Glutamatergic neuron (in vitro differentiated cells): ENCODE measurements around the gene COMMD3. TPM values are rescaled to one million over a fixed set of nuclear protein-coding genes. Genes with fewer than 3 reads are reported as not detected.

Experiments used
- DNase-seq: peaks from one replicate; pipeline ENCODE4 v3.0.0; 2022
- H3K27ac Mint-ChIP-seq: one replicate; pipeline ENCODE4 v1.8.0; 2020; ENCODE audit warnings: mild to moderate bottlenecking, mixed read lengths, inconsistent platforms; ENCODE audit not compliant: unreplicated experiment
- H3K27me3 Mint-ChIP-seq: one replicate; pipeline ENCODE4 v1.8.0; 2020; ENCODE audit warnings: mild to moderate bottlenecking, moderate library complexity, mixed read lengths, inconsistent platforms; ENCODE audit not compliant: unreplicated experiment
- H3K36me3 Mint-ChIP-seq: one replicate; pipeline ENCODE4 v1.8.0; 2020; ENCODE audit warnings: mild to moderate bottlenecking, mixed read lengths, inconsistent platforms; ENCODE audit not compliant: unreplicated experiment
- H3K4me1 Mint-ChIP-seq: one replicate; pipeline ENCODE4 v1.8.0; 2020; ENCODE audit warnings: mild to moderate bottlenecking, low read depth, mixed read lengths, inconsistent platforms; ENCODE audit not compliant: unreplicated experiment
- H3K4me3 Mint-ChIP-seq: one replicate; pipeline ENCODE4 v1.8.0; 2020; ENCODE audit warnings: mild to moderate bottlenecking, mixed read lengths, inconsistent platforms; ENCODE audit not compliant: unreplicated experiment
- H3K9me3 Mint-ChIP-seq: one replicate; pipeline ENCODE4 v1.8.0; 2020; ENCODE audit warnings: mild to moderate bottlenecking, moderate library complexity, mixed read lengths, inconsistent platforms; ENCODE audit not compliant: unreplicated experiment
- CTCF ChIP-seq: fragments of 200-600 bp; sonication (generic); IDR thresholded peaks from one replicate; pipeline ENCODE4 v1.5.0; 2021; ENCODE audit not compliant: partially characterized antibody, unreplicated experiment
- total RNA-seq: library from RNA; stranded (reverse); fragmentation: NEBNext Ultra II Directional; extraction: Animal tissue kit (Norgen Biotek cat#: 25700); gene quantifications from one replicate; pipeline ENCODE4 v1.2.1, GENCODE V29; 2021; ENCODE audit not compliant: unreplicated experiment

COMMD3 gene
- total RNA-seq, 1 donor from 2014 or later, result 31.7 TPM

DNA sequence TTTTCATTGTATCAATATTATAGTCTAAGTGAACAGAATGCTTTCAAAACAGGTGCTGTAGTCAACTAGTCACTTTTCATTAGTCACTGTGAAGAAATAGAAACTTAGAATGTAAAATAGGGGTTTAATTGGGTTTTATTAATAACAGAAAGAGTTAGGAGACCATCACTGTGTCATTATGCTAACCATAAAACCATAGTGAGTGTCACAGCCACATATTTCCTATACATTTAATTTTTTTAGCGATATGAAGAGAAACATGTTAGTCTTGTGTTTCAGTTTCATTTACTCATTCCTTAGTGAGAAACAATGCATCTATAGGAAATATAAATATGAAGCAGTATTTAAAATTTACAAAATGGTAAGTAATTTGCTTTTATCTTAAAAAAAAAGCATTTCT is 51.3 kb downstream of the COMMD3 start:
- Mint-ChIP-seq H3K36me3 (no peaks in the 10 kb centered on the region), H3K27ac (no peak overlapping the region), H3K4me3 (no peak overlapping the region), H3K4me1 (no peaks in the 10 kb centered on the region), H3K27me3 (no peaks in the 10 kb centered on the region), H3K9me3 (no peaks in the 10 kb centered on the region)
- no peak for TF ChIP-seq CTCF
- DNase-seq, result no peak

DNA sequence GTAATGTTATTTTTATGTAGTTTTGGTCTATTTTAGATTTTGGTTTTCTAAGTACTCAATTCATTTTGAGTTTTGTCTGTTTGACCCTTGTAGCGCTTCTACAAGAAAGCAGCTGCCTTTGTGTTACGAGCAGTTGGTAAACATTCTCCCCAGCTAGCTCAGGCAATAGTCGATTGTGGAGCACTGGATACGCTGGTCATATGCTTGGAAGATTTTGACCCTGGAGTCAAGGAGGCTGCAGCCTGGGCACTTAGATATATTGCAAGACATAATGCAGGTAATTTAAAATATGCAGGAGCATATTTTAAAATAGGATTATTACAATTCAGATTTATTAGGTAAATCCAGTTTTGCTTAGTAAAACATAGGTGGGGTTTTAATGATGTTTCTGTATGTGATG is 52.2 kb downstream of the COMMD3 start:
- Mint-ChIP-seq H3K9me3 (no peaks in the 10 kb centered on the region), H3K4me1 (no peaks in the 10 kb centered on the region), H3K27ac (no peak overlapping the region), H3K36me3 (no peaks in the 10 kb centered on the region), H3K4me3 (no peak overlapping the region), H3K27me3 (no peaks in the 10 kb centered on the region)
- no peak for TF ChIP-seq CTCF
- no peak for DNase-seq

DNA sequence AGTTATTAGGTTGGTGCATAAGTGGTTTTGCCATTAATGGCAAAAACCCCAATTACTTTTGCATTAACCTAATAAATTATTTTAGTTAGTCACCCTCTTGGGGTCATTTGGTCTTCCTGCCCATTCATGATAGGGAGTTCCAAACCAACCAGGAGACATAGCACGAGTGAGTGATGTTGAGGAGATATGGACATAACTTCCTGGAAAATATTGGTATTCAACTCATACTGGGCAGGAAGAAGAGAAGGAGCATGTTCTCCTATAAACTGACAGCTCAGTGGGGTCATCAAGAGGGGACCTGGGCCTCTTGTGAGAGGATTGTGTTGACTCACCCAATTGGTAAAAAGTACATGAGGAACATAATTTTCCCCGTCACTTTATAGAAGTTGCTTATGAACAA is 52.8 kb downstream of the COMMD3 start:
- H3K27me3 Mint-ChIP-seq, result no peaks in the 10 kb centered on the region
- H3K27ac Mint-ChIP-seq, result no peak overlapping the region
- H3K9me3 Mint-ChIP-seq, result no peaks in the 10 kb centered on the region
- H3K4me1 Mint-ChIP-seq, result no peaks in the 10 kb centered on the region
- no peak overlapping the region for H3K4me3 Mint-ChIP-seq
- no peaks in the 10 kb centered on the region for H3K36me3 Mint-ChIP-seq
- DNase-seq, result no peak
- TF ChIP-seq CTCF, result no peak

DNA sequence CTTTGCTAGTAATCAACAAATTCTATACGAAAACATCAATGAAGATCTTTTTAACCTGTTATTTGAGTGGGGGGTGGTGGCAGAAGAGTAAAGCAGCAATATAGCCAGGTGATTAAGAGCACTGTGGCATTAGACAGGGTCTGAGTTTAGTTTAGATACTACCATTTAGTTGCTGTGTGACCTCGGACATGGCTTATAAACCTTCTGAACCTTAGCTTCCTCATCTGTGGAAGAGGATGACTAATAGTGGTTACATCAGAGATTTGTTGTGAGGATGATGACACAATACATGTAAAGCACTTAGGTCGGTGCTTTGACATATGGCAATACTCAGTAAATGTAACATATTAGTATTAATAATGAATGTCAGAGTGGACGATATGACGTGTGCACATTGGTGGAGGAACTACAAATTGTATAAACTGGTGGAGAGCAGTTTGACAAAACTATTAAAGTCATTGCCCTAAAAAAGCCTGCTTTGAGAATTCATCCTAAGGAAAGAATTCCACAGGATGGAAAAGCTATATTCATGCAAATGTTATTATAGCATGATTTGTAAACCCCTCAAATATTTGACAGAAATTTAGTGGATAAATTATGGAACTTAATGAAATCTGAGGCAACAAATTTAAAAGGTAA is 53.4 kb downstream of the COMMD3 start:
- Mint-ChIP-seq H3K4me1 (no peaks in the 10 kb centered on the region), H3K27me3 (no peaks in the 10 kb centered on the region), H3K36me3 (no peaks in the 10 kb centered on the region), H3K9me3 (no peaks in the 10 kb centered on the region), H3K27ac (no peak overlapping the region), H3K4me3 (no peak overlapping the region)
- TF ChIP-seq CTCF, result no peak
- no peak for DNase-seq

Other genes starting within 250 kb of the COMMD3 start
- gene EBLN1, start 98.4 kb upstream of the COMMD3 start, total RNA-seq, result not detected
- 23.3 TPM for gene BMI1, start 4.7 kb downstream of the COMMD3 start, total RNA-seq
- gene SPAG6, start 29.1 kb downstream of the COMMD3 start, total RNA-seq, result not detected